Hepatocyte (in vitro differentiated cells): ENCODE results near the gene FAM209A.

Source experiments
- CTCF ChIP-seq: fragments of 200-600 bp; sonication (generic); IDR thresholded peaks from 2 replicates; pipeline ENCODE4 v1.5.1; 2016; ENCODE audit warnings: antibody characterized with exemption, mild to moderate bottlenecking; ENCODE audit not compliant: poor library complexity
- EZH2 ChIP-seq: fragments of 200-600 bp; sonication (generic); IDR thresholded peaks from 2 replicates; pipeline ENCODE4 v1.6.1; 2016; ENCODE audit warnings: antibody characterized with exemption, mild to moderate bottlenecking, borderline replicate concordance
- EZH2phosphoT487 ChIP-seq: fragments of 200-600 bp; sonication (generic); IDR thresholded peaks from one replicate; pipeline ENCODE4 v1.6.1; 2018; ENCODE audit warnings: antibody characterized with exemption, mild to moderate bottlenecking, low read depth, moderate library complexity; ENCODE audit not compliant: unreplicated experiment, severe bottlenecking

- TF ChIP-seq CTCF (no peak), EZH2 (no peak), EZH2phosphoT487 (no peak)
Observed at GRCh38 chr20:56537997-56538396, 13.5 kb downstream of the FAM209A start.
